NCI-H1105 treated with DMSO at 0.1 percent for 48 hours (cell line): Measurements from ENCODE around the gene PACSIN2.
"Not testable (repeated sequence)": the region's sequence is repeated elsewhere in the genome, so short reads cannot be mapped to it uniquely, and the experiment has no call there.

Experiments
- DNase-seq: peaks from one replicate; lab custom pipeline; 2025; lab: John Stamatoyannopoulos, UW

Gene PACSIN2

GRCh38 chr22:43014869-43015676 is at the start of gene PACSIN2:
TSS of gene PACSIN2 (minus strand) at chr22:43015149. CDS start at chr22:42912080, 103,069 bp downstream.
- DNase-seq, result peak; percentile 92

GRCh38 chr22:43060183-43060582 is 45.2 kb upstream of the PACSIN2 start:
- no peak for DNase-seq

- no peak for DNase-seq
Observed at GRCh38 chr22:43057641-43058040, 42.7 kb upstream of the PACSIN2 start.

- DNase-seq, result no peak
Observed at GRCh38 chr22:43053176-43053575, 38.2 kb upstream of the PACSIN2 start.

- DNase-seq, result no peak
Observed at GRCh38 chr22:43050995-43051394, 36.0 kb upstream of the PACSIN2 start.

- DNase-seq, result no peak
Observed at GRCh38 chr22:43047605-43048004, 32.7 kb upstream of the PACSIN2 start.

- DNase-seq, result no peak
Observed at GRCh38 chr22:43044290-43044712, 29.4 kb upstream of the PACSIN2 start.

DNA sequence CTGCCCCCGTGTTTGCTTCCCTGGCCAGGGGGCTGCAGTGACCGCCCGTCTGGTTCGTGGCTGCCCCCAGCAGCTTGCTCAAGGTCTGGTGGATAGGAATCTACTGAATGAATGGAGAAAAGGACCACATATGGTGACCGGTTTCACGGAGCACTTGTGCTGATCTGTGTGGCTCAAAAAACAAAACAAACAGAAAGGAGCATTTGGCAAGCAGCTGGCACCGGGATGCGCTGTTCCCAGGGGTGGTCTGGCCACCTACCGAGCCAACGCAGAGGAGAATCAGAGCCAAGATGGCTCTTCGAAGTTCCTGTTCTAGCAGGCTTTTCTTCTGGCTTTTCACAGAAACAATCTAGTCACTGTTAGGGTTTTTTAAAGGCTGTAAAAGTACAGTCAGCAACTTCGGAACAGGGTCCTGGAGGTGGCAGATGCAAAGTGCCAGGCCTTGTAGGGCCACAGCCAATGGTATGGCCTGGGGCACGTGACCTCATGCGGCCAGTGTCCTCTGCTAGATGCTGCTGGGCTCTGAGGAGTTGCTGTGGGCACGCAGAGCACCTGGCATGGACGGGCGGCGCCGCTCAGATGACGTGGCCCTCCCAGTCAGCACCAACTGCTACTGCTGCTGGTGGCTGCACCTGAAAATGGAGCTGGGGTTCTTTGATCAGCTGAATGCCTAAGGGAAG is 27.3 kb upstream of the PACSIN2 start:
- DNase-seq, result no peak

- DNase-seq, result peak; percentile 49
Observed at GRCh38 chr22:43039800-43040199, 24.9 kb upstream of the PACSIN2 start.

DNA sequence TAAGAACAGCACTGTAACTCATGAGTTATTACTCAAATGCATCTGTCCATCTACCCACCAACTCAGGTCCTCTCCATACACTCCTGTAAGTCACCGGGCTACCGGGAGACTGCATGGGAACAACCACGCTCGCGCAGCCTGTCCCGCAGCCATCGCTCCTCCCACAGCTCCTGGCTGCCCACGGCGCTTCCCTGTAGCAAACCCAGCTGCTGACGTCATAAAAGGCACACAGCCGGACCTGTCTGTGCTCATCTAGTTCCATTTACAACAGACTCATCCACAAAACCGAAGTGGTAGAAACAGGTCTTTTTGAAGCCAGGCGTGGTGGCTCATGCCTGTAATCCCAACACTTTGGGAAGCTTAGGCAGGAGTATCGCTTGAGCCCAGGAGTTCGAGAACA is 23.4 kb upstream of the PACSIN2 start:
- DNase-seq, result no peak

GRCh38 chr22:43036282-43036829 is 21.4 kb upstream of the PACSIN2 start:
- DNase-seq, result no peak

DNA sequence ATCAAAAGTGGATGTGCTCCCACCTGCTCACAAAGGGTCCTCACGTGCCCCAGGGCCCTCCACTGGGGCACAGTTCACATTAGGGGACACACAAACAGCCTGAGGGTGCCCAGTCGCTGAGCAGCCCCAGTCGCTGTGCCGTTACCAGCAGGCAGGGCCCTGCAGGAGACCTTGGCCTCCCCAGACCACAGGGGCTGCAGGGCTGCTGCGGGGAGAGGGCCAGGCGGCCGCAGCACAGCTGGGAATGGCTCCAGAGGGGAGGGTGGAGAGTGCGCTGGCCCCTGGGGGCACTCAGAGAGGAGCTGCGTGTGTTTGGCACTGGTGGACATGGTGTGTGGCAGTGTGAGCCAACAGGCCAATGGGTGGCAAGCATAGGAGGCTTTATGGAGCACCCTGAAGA is 20.3 kb upstream of the PACSIN2 start:
- no peak for DNase-seq

GRCh38 chr22:43031617-43032016 is 16.7 kb upstream of the PACSIN2 start:
- no peak for DNase-seq

DNA sequence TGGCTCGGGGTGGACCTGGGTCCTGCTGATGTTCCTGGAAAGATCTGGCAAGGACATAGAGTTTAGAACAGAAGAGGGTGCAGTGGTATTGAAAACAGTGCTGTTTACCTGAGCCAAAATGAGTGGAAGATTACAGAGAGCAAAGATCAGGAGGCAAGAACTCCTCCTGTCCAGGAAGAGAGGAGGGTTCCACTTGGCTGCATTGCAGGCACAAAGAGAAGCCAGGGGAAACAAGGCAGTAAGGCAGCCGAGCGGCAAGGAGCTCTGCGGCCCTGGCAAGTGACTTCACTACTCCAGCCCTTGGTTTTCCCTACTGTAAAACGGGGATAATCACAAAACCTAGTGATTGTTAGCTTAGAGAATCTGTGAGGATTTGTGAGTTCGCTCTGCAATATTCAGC is 3.7 kb upstream of the PACSIN2 start:
- DNase-seq, result no peak

DNA sequence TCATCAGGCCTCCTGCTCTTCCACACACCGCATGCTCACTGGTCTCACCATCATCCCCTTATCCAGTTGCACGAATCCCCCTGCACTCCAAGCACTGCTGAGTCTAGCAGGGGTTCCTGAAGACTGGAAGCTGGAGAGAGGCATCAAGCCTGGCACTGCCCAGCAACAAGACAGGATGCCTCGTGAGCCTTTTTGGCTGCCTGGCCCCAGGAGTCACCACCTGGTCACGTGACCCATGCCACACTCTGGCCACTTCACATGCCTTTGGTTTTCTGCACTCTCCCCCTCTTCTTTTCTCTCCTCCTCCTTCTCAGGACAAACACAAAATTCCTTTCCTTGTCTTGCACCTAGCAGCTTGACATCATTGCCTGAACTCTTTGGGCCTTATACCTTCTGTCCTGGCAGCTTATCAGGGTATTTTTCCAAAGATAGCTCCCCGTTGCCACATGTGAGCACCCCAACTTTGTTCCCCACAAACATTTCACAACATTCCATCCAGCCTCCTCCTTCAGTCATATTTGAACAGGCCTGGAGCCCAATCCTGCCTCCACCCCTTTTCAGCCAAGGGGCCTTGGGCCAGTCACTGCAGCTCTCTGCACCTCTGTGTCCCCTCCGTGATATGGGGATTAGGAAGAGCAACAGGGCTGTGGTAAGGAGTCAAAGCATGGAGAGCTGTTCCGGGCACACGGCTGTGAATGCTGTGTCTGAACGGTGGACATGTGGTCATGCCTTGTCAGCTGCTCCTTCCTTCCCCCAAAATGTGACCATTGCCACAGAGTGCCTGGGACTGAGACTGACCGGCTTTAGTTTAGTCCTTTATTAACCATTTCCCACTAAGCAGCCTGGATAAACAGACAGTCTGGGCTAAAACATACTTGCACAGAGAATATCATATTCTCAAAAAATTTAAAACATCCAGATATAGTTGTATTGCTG is 2.8 kb upstream of the PACSIN2 start:
- DNase-seq, result no peak

DNA sequence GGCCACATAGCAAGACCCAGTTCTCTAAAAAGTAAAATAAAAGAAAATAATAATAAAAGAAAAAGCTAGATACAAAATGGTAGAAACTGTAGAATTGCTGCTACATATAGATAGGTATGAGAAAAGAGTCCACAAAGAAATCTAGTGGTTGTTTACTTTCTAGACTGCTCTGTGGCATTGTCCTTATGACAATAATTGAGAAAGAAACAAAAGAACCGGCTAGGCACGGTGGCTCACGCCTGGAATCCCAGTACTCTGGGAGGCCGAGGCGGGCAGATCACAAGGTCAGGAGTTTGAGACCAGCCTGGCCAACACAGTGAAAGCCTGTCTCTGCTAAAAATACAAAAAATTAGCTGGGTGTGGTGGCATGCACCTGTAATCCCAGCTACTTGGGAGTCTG is 1.2 kb upstream of the PACSIN2 start:
- not testable (repeated sequence) for DNase-seq

DNA sequence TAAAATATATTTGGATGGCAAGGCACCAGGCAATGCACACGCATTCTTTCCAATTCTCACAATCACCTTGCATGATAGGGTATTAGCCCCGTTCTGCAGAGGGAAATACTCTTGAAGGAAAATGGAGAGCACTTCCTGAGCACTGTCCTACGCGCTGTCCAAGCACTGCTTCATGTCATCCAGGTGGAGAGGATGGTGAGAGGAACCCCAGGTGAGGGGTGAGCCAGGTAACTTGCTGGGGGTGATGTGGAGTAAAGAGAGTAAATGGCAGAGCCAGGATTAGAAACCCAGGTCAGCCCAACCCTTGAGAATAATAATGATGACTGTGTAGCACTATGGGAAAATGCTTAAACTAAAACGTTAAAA is 711 bp upstream of the PACSIN2 start:
- no peak for DNase-seq

GRCh38 chr22:43014316-43014868 is 557 bp downstream of the PACSIN2 start:
- peak; percentile 6 for DNase-seq

DNA sequence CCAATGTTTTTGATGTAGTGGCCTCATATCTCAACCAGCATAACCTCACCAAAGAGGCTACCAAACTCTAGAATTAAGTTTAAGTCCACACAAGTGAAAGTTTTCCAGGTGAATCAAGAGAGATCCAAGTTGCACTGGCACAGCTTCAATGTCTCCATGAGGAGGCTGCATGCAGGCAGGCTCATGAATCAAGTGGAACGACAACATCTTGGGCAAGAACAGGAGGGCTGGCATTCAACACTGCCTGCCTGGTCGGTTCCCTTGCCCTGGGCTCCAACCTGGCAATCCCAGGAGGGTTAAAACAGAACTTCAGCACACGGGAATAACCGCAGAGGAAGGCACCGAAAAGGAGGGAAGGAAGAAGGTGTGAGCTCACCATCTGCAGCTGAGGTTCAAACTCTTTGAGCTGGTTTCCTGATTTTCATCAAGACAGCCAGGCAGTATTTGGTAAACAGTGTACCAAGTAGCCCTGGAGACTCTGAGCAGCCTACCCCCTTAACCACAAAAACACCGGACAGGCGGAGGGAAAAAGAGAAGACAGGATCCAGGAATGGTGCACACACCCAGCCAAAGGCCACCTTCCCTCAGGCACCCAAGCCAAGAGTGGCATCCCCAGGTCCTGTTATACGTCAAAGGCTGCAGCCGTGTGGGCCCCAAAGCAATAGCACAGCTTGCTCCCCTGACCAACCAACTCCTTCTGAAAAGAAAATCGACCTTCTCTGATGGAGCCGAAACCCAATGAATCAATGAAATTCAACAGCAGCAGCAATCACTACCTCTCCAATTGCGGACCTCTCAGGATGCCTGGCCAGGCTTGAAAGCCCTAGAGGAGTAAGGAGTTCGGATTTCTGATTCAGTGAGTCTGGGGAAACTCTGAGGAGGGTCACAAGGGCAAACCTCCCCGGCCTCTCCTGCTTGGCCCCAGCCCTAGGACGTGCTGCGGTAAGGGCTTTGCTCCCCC is 1.3 kb downstream of the PACSIN2 start:
- no peak for DNase-seq

GRCh38 chr22:43012390-43012789 is 2.6 kb downstream of the PACSIN2 start:
- DNase-seq, result no peak

- no peak for DNase-seq
Observed at GRCh38 chr22:43011079-43011478, 3.9 kb downstream of the PACSIN2 start.
